Neutrophil (primary cell): ENCODE measurements around the gene AHCYL1.

Experiments used
- H3K27ac ChIP-seq: fragments of 200-600 bp; sonication (generic); 2 replicates; pipeline ENCODE4 v1.5.1; 2016; ENCODE audit warnings: mild to moderate bottlenecking, moderate library complexity
- H3K27me3 ChIP-seq: fragments of 200-600 bp; sonication (generic); 2 replicates; pipeline ENCODE4 v1.6.0; 2016; ENCODE audit warnings: mild to moderate bottlenecking
- H3K36me3 ChIP-seq: fragments of 200-600 bp; sonication (generic); 2 replicates; pipeline ENCODE4 v1.5.1; 2017
- H3K4me1 ChIP-seq, 2 experiments: fragments of 200-600 bp in 1 of 2; sonication (generic) in 1 of 2; 1 replicate in 1 of 2; 2 replicates in 1 of 2; pipeline versions ENCODE4 v1.5.1 to v1.6.1; 2013 to 2016; ENCODE audit warnings: low read depth in 1 of 2, low read length in 1 of 2, mild to moderate bottlenecking in 1 of 2, moderate library complexity in 1 of 2; ENCODE audit not compliant: control insufficient read depth in 1 of 2, insufficient read depth in 1 of 2
- H3K4me3 ChIP-seq, 2 experiments: fragments of 200-600 bp in 1 of 2; sonication (generic) in 1 of 2; 1 replicate in 1 of 2; 2 replicates in 1 of 2; pipeline ENCODE4 v1.5.1; 2013 to 2016; ENCODE audit warnings: low read depth in 1 of 2, low read length in 1 of 2, mild to moderate bottlenecking in 1 of 2, moderate library complexity in 1 of 2
- H3K9me3 ChIP-seq: fragments of 200-600 bp; sonication (generic); 2 replicates; pipeline ENCODE4 v1.5.1; 2016
- TF ChIP-seq, protein P1 (sequence below): fragments of 200-600 bp; sonication (generic); IDR thresholded peaks from 2 replicates; pipeline ENCODE4 v1.5.1; 2016; ENCODE audit warnings: antibody characterized with exemption

Gene AHCYL1

DNA sequence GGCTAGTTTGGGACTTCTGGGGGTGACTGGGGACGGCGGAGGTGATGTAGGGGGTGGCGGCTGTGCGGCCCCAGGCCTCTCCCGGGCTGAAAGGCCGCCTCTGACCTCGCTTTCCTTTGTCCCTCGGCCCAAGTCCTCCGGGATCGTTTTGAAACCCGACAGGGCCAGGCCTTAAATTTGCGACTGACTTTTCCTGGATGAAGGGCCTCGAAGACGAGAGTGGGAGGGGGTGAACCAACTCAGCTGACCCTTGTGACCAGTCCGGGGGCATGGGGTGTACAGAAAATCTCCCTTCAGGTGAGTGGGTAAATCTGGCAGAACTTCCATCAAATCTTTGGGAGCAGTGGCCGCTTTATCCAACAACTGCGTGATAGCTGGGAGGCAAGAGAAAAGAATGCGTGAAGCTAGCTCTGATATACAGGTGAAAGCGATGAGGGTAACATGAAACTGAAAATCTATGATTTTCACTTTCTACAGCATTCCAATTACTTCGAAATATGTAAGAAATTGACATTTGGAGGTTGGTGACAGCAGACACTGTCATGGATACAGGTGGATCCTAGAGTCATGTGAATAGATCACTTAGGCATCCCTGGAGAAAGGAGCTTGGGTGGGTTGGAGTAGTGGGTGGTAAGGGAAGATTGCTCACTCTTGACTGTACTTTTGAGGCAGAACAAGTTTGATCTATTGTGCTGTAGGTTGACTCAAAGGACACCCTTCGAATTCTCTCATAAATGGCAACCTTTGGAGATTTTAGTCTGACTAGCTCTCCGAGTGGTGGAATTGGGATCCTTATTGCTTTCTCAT lies 885 bp downstream of the AHCYL1 start:
- TF ChIP-seq, protein P1, sequence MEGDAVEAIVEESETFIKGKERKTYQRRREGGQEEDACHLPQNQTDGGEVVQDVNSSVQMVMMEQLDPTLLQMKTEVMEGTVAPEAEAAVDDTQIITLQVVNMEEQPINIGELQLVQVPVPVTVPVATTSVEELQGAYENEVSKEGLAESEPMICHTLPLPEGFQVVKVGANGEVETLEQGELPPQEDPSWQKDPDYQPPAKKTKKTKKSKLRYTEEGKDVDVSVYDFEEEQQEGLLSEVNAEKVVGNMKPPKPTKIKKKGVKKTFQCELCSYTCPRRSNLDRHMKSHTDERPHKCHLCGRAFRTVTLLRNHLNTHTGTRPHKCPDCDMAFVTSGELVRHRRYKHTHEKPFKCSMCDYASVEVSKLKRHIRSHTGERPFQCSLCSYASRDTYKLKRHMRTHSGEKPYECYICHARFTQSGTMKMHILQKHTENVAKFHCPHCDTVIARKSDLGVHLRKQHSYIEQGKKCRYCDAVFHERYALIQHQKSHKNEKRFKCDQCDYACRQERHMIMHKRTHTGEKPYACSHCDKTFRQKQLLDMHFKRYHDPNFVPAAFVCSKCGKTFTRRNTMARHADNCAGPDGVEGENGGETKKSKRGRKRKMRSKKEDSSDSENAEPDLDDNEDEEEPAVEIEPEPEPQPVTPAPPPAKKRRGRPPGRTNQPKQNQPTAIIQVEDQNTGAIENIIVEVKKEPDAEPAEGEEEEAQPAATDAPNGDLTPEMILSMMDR, result no peak
- Histone ChIP-seq H3K4me3 (peak overlapping the region; percentile 78 to 79), H3K27me3 (no peaks in the 10 kb centered on the region), H3K9me3 (no peaks in the 10 kb centered on the region), H3K4me1 (peaks cover 32 to 33% of the 10 kb centered on the region in 2 experiments), H3K36me3 (no peaks in the 10 kb centered on the region), H3K27ac (peak overlapping the region; percentile 96)

DNA sequence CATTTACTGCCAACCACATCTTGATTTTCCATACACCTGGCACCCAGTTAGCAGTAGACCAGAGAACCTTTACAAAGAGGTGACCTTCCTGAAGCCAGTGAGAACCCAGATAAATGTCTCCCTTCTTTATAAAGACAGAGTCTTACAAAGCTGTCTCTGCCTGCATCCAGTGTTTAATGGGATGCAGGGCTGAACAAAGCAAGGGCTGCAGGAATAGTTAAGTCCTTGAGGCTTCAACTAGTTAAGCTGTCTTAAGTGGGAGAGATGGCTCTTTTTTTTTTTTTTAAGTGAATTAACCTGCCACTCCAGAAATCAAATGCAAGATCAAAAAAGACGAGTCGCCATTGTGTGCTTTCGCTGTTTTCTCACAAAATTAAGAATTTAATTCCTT lies 1.5 kb downstream of the AHCYL1 start:
- Histone ChIP-seq H3K4me3 (peak overlapping the region in 1 of 2 experiments; percentile 78), H3K27me3 (no peaks in the 10 kb centered on the region), H3K4me1 (peaks cover 33 to 34% of the 10 kb centered on the region in 2 experiments), H3K27ac (no peak overlapping the region), H3K36me3 (no peaks in the 10 kb centered on the region), H3K9me3 (no peaks in the 10 kb centered on the region)
- TF ChIP-seq, protein P1, result no peak

DNA sequence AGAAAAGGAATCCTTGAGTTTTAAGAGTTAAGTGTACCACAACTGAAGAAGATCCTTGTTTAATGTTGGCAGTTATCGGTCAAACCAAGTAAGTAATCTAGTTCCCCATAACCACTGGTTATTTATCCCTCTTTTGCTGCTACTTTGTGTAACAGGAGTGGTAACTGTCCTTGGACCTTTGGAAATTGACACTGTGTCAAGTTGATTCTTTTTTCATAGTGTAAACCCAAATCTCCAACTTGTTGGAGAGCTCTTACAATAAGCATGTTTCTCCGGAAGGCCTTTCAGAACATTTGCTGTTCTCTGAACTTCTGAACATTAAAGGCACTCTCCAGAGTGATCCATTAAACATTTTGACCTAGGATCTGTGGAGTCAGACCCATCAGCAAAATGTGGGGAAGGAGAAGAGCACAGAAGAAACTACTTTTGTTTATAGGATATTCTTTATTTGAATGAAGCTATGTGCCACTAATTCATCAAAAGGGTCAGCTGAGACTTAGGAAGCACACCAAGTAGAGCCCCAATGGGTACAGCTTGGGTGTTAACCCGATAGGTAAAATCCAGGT lies 3.9 kb downstream of the AHCYL1 start:
- peaks cover 33 to 34% of the 10 kb centered on the region in 2 experiments for H3K4me1 ChIP-seq
- no peak overlapping the region for H3K27ac ChIP-seq
- no peaks in the 10 kb centered on the region for H3K27me3 ChIP-seq
- no peak overlapping the region for H3K4me3 ChIP-seq
- peaks cover 4% of the 10 kb centered on the region for H3K36me3 ChIP-seq
- H3K9me3 ChIP-seq, result no peaks in the 10 kb centered on the region
- TF ChIP-seq, protein P1, result no peak

DNA sequence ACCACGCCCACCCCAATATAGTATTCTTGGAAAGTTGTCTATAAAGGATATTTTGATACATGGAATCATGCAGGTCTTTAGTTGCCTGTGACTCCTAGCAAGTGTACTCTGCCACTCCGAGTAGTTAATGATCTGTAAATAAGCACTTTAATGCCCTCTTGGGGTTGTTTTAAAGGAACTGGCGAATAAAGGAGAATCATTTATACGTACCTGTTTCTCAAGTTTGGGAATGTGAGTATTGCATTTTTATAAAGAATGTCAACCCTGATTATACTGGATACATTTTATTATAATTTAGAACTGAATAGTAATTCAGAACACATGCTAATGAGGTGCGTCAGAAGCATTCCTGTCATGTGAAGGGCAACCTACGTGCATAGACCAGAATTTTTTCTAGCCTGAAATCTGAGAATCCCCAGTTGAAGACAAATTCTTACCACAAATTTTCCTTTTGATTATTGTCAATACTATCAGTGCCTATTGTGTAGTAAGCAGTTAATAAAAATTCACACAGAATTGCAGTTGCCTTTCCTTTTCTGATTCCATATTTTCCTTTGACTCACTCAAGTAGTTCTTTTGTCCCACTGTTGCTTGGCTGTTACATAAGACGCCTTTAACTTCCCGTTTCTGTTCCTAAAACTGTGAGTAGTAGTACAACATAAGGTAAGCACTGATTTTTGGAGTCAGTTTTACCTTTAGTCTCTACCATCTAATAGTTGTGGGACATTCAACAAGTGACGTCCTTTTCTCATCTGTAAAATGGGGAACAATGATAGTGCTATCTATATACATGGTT lies 5.1 kb downstream of the AHCYL1 start:
- Histone ChIP-seq H3K4me1 (peaks cover 26 to 29% of the 10 kb centered on the region in 2 experiments), H3K27ac (peak overlapping the region; percentile 53), H3K9me3 (no peaks in the 10 kb centered on the region), H3K27me3 (no peaks in the 10 kb centered on the region), H3K4me3 (no peak overlapping the region), H3K36me3 (peaks cover 4% of the 10 kb centered on the region)
- TF ChIP-seq, protein P1, result no peak

DNA sequence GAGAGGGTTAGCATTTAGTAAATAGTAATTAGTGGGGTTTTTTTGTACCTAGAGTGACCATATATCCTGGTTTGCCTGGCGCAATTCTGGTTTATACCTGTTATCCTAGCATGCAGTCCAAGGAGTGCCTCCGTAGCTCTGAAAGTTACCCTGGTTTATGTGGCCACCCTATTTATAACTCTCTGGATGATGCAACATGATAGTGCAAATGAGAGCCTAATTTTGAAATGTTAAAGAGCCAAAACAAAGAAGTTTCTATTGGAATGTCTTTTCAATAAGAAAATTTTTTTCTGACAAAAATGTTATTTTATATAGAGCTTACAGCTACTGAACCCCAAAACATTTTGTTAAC lies 5.7 kb downstream of the AHCYL1 start:
- Histone ChIP-seq H3K4me1 (peaks cover 23 to 27% of the 10 kb centered on the region in 2 experiments), H3K27ac (peak overlapping the region; percentile 53), H3K9me3 (no peaks in the 10 kb centered on the region), H3K36me3 (peaks cover 4% of the 10 kb centered on the region), H3K27me3 (no peaks in the 10 kb centered on the region), H3K4me3 (no peak overlapping the region)
- TF ChIP-seq, protein P1, result no peak
